Melanocyte of skin (primary cell): ENCODE results near the gene IRGQ. TPM values are rescaled to one million over a fixed set of nuclear protein-coding genes. Genes with fewer than 3 reads are reported as not detected.

Experiments
- total RNA-seq, 2 donors: library from RNA; depleted of rRNA; stranded (reverse); fragments of >200 nt; gene quantifications; 2 replicates each; pipeline ENCODE4 v1.2.3, GENCODE V29; 2012

The IRGQ gene, protein sequence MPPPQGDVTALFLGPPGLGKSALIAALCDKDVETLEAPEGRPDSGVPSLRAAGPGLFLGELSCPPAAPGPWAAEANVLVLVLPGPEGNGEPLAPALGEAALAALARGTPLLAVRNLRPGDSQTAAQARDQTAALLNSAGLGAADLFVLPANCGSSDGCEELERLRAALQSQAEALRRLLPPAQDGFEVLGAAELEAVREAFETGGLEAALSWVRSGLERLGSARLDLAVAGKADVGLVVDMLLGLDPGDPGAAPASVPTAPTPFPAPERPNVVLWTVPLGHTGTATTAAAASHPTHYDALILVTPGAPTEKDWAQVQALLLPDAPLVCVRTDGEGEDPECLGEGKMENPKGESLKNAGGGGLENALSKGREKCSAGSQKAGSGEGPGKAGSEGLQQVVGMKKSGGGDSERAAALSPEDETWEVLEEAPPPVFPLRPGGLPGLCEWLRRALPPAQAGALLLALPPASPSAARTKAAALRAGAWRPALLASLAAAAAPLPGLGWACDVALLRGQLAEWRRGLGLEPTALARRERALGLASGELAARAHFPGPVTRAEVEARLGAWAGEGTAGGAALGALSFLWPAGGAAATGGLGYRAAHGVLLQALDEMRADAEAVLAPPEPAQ
- 10 to 100 TPM; 27.0 to 29.3 TPM for total RNA-seq

GRCh38 chr19:43595999-43596841 is at the start of gene IRGQ, which contains the start of gene ZNF576:
Gene IRGQ (minus strand): TSS chr19:43596134. CDS start chr19:43595338, 796 bp downstream.
Gene ZNF576 (plus strand): TSS chr19:43596595. CDS start chr19:43597109, 514 bp downstream.

GRCh38 chr19:43639519-43640423 is 43.8 kb upstream of the IRGQ start, which contains the start of gene CADM4:
Gene CADM4 (minus strand): TSS chr19:43639850. CDS start chr19:43639790, 60 bp downstream.

GRCh38 chr19:43619262-43620060 is 23.5 kb upstream of the IRGQ start, which contains the start of gene ZNF428:
Gene ZNF428 (minus strand): TSS chr19:43619629. CDS start chr19:43614304, 5,325 bp downstream.

DNA sequence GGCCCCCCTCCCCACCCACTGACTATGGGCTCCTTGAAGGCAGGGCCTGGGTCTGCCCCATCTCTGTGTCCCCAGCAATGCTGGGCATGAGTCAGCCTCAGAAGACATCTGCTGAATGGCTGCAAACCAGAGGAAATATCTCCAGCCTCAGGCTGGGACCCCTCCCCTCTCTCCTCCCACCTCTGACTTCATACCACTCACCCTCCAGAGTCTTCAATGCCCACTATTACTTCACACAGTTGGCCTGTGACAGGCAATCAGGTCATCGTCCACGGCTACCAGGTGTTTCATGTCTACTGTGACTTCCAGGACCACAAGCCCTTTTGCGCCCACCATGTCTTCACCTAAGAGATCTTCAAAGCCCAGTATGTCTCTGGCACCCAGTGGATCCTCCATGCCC is 15.9 kb upstream of the IRGQ start, which contains the start of gene SRRM5:
Gene SRRM5 (plus strand): TSS at position 301 of the 400 bp plus-strand sequence. CDS start 34 bp downstream, at position 335.

GRCh38 chr19:43575156-43575950 is 20.6 kb downstream of the IRGQ start, which contains the start of the genes PINLYP and XRCC1:
Gene PINLYP (plus strand): TSS chr19:43575801. CDS start chr19:43577192, 1,391 bp downstream.
Gene XRCC1 (minus strand): TSS chr19:43575527. CDS start chr19:43575458, 69 bp downstream.

Other genes with a start within 250 kb of the IRGQ start
- not detected for gene CD177, start 242.4 kb downstream of the IRGQ start, total RNA-seq
- not detected for gene TEX101, start 181.2 kb downstream of the IRGQ start, total RNA-seq
- 1 to 10 TPM in 1 of 2 donors, under 1 TPM in 1; 0.67 to 1.4 TPM for gene LYPD3, start 130.5 kb downstream of the IRGQ start, total RNA-seq
- gene PHLDB3, start 91.4 kb downstream of the IRGQ start, total RNA-seq, result 10 to 100 TPM in 1 of 2 donors, 1 to 10 TPM in 1; 8.0 to 15.8 TPM
- gene ETHE1, start 68.9 kb downstream of the IRGQ start, total RNA-seq, result 10 to 100 TPM; 64.4 to 66.3 TPM
- under 1 TPM in 1 of 2 donors, not detected in 1; 0.34 TPM for gene ZNF575, start 62.9 kb downstream of the IRGQ start, total RNA-seq
- 10 to 100 TPM; 22.0 to 30.3 TPM for gene XRCC1, start 20.6 kb downstream of the IRGQ start, total RNA-seq
- 1 to 10 TPM; 5.5 to 6.3 TPM for gene PINLYP, start 20.3 kb downstream of the IRGQ start, total RNA-seq
- 10 to 100 TPM; 14.1 to 14.3 TPM for gene ZNF576, start 461 bp upstream of the IRGQ start, total RNA-seq
- not detected for gene SRRM5, start 16.0 kb upstream of the IRGQ start, total RNA-seq
- 10 to 100 TPM; 23.6 to 32.0 TPM for gene ZNF428, start 23.5 kb upstream of the IRGQ start, total RNA-seq
- 1 to 10 TPM; 4.7 to 5.9 TPM for gene CADM4, start 43.7 kb upstream of the IRGQ start, total RNA-seq
- gene PLAUR, start 74.0 kb upstream of the IRGQ start, total RNA-seq, result 10 to 100 TPM in 1 of 2 donors, 1 to 10 TPM in 1; 6.5 to 38.6 TPM
- not detected for gene IRGC, start 119.9 kb upstream of the IRGQ start, total RNA-seq
- 1 to 10 TPM; 8.9 to 9.0 TPM for gene SMG9, start 158.8 kb upstream of the IRGQ start, total RNA-seq
- gene KCNN4, start 184.8 kb upstream of the IRGQ start, total RNA-seq, result 1 to 10 TPM in 1 of 2 donors, under 1 TPM in 1; 0.34 to 5.0 TPM
- gene LYPD5, start 206.3 kb upstream of the IRGQ start, total RNA-seq, result 1 to 10 TPM; 1.0 to 3.0 TPM
- 1 to 10 TPM; 6.5 to 9.3 TPM for gene ZNF283, start 231.2 kb upstream of the IRGQ start, total RNA-seq